DMS153 (cell line): ENCODE data around the gene STAP2.
A peak's percentile ranks its signal among the peaks of the same experiment; 100 is the strongest.

Source experiments
- DNase-seq: peaks from one replicate; lab custom pipeline; 2025; lab: John Stamatoyannopoulos, UW

STAP2 gene

DNA sequence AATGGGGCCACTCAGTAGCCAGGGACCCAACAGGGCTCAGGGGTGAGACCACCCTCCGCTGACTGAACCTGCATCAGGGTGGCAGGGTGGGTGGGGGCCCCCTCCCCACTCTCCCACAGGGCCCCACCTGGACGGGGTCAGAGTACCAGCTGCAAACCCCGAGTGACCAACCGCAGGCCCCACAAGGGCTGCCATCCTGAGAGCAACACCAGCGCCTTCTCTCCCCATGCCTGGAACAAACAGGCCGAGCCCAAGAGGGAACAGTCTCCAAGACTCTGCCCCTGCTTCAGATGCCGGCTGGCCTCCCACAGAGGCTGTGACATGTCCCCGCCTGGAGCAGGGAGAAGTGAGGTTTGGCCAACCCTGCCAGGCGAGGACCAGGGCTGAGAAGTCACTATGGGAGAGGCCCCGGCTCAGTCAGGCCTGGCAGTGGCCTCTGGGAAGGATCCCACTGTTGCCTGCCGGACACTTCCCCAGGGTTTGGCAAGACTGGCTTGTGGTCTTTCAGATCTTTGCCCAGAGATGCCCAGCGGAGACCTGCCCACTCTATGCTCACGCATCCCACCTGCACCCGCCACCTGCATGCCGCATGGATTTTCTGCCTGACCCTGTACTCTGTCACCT, 31.9 kb upstream of the STAP2 start:
- no peak for DNase-seq

DNA sequence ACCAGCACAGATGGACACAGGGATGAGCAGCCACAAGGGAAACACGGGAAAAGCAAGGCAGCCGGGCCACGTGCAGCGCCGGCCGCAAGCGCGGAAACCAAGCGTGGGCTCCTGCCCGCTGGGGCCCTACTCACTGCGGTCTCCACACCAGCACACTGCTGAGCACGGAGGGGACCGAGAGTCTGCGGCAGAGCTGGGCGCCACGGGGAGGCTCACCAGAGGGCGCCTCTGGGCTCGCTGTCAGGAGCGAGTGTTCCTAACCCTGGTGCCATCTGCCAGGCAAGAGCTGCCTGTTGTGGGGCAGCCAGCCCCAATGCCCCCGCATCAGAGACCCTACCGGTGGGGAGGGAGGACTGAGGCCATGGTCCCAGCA, 31.2 kb upstream of the STAP2 start:
- DNase-seq: peak; percentile 3

GRCh38 chr19:4369109-4369887, 30.7 kb upstream of the STAP2 start:
- DNase-seq: peak; percentile 26

DNA sequence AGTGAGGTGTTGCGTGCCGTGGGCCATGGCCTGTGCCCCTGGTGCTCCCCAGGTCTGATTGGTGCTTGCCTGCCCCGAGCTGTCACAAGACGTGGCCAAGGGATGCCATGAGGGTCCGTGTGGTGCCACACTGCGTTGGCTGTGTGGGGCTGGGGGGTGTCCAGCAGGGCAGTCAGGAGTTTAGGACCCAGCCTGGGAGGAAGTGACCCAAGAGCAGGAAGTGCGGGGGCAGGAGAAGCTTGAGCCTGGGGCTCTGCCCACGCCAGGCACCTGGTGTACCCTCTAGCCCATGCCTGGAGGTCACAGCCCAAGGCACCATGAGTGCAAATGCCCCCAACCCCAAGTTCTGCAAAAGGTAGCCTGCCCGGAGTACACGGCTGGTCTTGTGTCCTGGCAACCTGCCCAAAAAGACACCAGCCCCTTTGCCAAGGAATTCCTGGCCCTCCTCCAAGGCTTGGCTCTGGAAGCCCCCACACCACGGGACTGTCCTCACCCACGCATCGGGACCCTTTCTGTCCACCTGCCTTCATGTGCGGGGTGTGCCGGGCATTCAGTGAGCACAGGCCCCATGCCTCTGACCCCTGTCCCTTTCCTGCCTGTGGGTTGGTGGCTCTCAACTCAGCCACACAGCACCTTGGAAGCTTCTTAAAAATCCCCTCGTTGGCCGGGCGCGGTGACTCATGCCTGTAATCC, 29.6 kb upstream of the STAP2 start:
- DNase-seq: no peak

DNA sequence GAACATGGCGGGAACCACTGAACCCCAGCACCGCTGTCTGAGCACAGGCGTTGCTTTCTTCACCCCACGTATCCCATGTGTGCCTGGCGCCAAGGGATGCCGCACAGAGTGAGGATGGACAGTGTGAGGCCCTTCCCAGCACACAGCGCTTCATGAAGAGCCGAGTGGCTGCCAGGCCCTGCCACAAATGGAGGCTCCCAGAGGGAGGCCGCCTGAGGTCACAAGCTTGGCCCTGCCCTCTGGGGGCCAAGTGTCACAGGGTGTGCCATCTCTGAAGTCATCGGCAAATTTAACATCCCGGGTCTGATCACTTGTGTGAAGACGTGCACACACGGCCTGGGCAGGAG, 29.1 kb upstream of the STAP2 start:
- DNase-seq: no peak

DNA sequence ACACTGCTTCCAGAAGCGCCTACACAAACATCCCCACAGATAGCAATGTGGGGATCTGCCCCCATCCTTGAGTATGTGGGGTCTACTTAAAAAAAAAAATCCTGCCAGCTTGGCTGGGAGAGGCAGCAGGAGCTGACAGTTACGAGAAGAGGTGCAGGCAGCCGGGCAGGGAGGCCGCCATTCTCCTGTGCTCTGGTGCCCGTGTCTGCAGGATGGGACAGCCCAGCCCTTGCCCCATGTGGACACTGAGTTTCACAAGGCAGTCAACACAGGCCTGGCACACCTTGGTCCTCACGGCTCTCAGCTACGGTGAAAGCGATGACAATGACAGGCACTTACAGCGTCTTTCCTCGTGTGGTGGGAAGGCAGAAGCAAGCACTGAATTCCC, 28.7 kb upstream of the STAP2 start:
- DNase-seq: no peak

DNA sequence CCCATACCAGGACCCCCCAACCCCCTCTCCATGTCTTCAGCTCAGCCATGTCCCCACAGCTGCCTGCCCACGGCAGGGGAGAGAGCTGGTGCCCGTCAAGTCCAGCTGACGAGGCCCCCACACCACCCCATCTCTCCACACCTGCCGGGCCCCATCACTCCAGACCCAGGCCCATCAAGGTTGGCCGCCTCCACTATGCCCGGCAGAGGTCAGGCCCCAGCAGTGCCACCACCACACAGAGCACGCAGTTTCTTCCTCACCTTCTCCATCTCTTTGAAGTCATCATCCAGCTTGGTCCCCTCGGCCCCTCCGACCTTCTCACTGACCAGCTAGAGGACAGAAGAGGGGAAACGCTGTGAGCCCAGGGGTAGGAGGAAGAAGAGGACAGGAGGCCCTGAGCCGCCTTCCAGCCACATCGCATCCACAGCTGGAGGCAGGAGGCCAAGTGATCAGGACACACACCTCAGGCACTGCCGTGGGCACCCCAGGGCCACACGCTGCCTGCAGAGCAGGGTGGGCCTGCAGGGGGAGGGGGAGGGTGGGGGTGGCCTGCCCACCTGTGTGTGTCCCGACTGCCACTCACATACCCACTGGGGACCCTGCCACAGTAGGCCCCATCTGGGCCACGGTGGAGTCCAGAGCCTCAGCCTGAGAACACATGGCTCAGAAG, 28.2 kb upstream of the STAP2 start:
- DNase-seq: no peak

- no peak for DNase-seq
These were observed 27.4 kb upstream of the STAP2 start for GRCh38 chr19:4365791-4366665.

- DNase-seq: no peak
These were observed 26.7 kb upstream of the STAP2 start for GRCh38 chr19:4365341-4365740.

- DNase-seq: no peak
These were observed 25.1 kb upstream of the STAP2 start for GRCh38 chr19:4363571-4364304.

DNA sequence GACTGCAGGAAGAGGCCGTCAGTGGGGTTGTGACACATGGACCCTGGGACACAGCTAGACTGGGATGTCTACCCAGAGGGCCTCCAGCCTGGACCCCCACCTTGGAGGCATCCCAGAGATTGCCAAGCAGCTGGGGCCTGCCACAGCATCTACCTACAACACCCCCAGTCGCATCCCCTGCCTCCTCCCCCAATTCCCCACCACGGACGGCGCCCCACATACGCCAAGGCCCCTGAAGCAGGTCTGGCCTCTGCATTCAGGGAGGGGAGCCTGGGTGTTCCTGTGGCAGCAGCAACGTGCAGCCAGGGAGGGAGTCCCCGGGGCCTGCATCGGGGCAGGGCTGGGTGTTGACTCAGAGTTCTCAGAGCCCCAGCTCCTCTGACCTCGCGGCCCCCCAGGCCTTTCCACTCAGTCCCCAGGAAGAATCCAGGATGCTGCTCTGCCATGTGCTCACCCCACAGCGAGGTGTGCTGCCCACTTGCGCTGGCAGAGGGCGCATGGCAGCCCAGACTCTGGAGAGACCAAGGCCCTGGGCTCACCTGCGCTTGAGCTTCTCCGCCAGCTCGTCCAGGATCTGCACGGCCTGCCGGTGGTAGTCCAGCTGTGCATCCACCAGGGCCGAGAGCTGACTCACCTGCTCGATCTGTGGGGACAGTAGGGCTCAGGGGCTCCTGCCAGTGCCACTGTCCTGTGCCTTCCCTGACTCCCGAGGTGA, 24.4 kb upstream of the STAP2 start:
- no peak for DNase-seq

DNA sequence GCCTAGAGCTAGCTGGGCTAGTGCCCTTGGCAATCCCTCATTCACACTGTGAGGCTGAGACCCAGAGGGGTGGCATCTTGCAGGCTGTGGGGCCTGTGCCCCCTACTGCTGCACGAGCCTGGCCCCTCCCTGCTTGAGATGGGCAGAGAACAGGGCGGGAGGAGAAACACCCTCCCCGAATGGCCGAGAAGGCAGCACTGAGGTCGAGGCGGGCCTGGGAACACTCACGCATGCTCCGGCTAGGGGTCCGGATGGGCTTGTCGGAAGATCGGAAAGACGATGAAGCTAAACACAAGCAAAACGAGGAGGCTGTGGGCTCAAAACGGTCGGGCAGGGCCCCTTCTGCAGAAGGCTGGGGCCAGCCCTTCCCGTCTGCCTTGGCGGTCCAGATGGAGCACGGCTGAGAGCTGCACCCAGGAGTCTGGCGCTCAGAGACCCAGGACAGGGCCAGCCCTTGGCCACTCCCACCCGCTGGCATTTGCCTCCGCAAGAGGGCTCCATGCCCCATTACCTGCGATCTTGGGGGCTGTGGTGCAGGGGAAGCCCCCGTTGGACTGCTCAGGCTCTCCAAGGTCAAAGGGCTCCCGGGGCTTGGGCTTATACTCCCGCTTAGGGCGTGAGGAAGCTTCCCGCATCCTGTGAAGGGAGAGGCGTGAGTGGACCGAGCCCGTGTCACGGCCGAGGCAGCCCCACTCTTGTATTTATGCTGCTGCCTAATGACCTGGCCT, 23.6 kb upstream of the STAP2 start:
- DNase-seq: no peak

GRCh38 chr19:4361152-4362046, 22.8 kb upstream of the STAP2 start:
- no peak for DNase-seq

GRCh38 chr19:4360641-4361151, 22.1 kb upstream of the STAP2 start:
- no peak for DNase-seq

- DNase-seq: no peak
These were observed 21.5 kb upstream of the STAP2 start for GRCh38 chr19:4360081-4360569.

DNA sequence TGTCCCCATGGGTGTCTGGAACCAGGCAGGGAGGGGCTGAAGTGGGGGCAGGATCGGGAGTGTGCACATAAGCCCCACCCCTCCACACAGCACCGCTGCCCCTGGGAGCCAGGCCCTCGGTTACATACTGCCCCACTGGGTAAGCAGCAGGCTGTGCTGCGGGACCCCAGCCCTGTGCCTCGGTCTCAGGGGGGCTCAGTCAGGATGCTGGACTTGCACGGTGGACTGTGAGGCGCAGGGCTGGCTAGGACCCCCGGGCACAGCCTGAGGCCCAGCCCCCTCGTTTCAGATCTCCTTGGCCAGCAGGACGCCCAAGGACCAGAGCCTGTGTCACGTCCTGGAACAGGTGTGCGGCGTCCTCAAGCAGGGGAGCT, 21.0 kb upstream of the STAP2 start:
- no peak for DNase-seq

GRCh38 chr19:4358709-4359626, 20.3 kb upstream of the STAP2 start:
- DNase-seq: no peak
